ENCODE results near the gene VPS50.

GRCh38 chr7:93235541-93235940, 3.4 kb downstream of the VPS50 start:
- TF ChIP-seq CTCF (conservative IDR thresholded peaks at IDR 0.05 in 1 of 2, IDR thresholded peaks at IDR 0.05 in 1 of 2; ENCODE audit: extremely low read depth in 1 of 2, insufficient read depth in 1 of 2, low read depth in 1 of 2, low read length in 2 of 2) (no peak), EZH2 (IDR thresholded peaks at IDR 0.05; ENCODE audit: borderline replicate concordance, low read length) (no peak)
